Right kidney (tissue), 1 donor: Measurements from ENCODE around the gene CASTOR2.
"Not testable (repeated sequence)": the region's sequence is repeated elsewhere in the genome, so short reads cannot be mapped to it uniquely, and the experiment has no call there.

Source experiments
- DNase-seq: peaks from one replicate; pipeline ENCODE4 v3.0.0-alpha.2; 2016

The CASTOR2 gene

GRCh38 chr7:74994869-74995543 lies 30.5 kb downstream of the CASTOR2 start:
- peak; percentile 23 for DNase-seq

GRCh38 chr7:74996361-74996760 lies 31.9 kb downstream of the CASTOR2 start:
- not testable (repeated sequence) for DNase-seq

GRCh38 chr7:74997811-74998210 lies 33.3 kb downstream of the CASTOR2 start:
- not testable (repeated sequence) for DNase-seq

GRCh38 chr7:75001356-75001755 lies 36.9 kb downstream of the CASTOR2 start:
- not testable (repeated sequence) for DNase-seq

GRCh38 chr7:75010036-75010435 lies 45.5 kb downstream of the CASTOR2 start:
- DNase-seq = no peak

GRCh38 chr7:75017832-75018231 lies 53.3 kb downstream of the CASTOR2 start:
- DNase-seq = no peak

GRCh38 chr7:75018570-75019364 lies 54.3 kb downstream of the CASTOR2 start:
- DNase-seq = no peak

GRCh38 chr7:75019800-75020199 lies 55.3 kb downstream of the CASTOR2 start:
- no peak for DNase-seq

GRCh38 chr7:75024922-75025321 lies 60.4 kb downstream of the CASTOR2 start:
- no peak for DNase-seq

GRCh38 chr7:75028299-75028698 lies 63.8 kb downstream of the CASTOR2 start:
- DNase-seq = no peak

- DNase-seq = no peak
Observed at GRCh38 chr7:75033064-75033463, 68.6 kb downstream of the CASTOR2 start.

- no peak for DNase-seq
Observed at GRCh38 chr7:75033826-75034225, 69.3 kb downstream of the CASTOR2 start.

- DNase-seq = no peak
Observed at GRCh38 chr7:75038508-75038907, 74.0 kb downstream of the CASTOR2 start.

GRCh38 chr7:75039166-75039565 lies 74.7 kb downstream of the CASTOR2 start:
- no peak for DNase-seq

GRCh38 chr7:75039709-75040108 lies 75.2 kb downstream of the CASTOR2 start:
- no peak for DNase-seq

GRCh38 chr7:75040512-75040911 lies 76.0 kb downstream of the CASTOR2 start:
- no peak for DNase-seq

GRCh38 chr7:75042286-75042685 lies 77.8 kb downstream of the CASTOR2 start:
- DNase-seq = no peak

GRCh38 chr7:75042831-75043703 lies 78.6 kb downstream of the CASTOR2 start:
- no peak for DNase-seq

GRCh38 chr7:75045881-75046280 lies 81.4 kb downstream of the CASTOR2 start:
- DNase-seq = no peak

- DNase-seq = no peak
Observed at GRCh38 chr7:75048435-75049379, 84.2 kb downstream of the CASTOR2 start.

- no peak for DNase-seq
Observed at GRCh38 chr7:75049817-75050216, 85.3 kb downstream of the CASTOR2 start.

GRCh38 chr7:75050501-75050900 lies 86.0 kb downstream of the CASTOR2 start:
- DNase-seq = no peak
